GM19452 (cell line): ENCODE results near the gene SLC9A3.

ENCODE experiments used
- ATAC-seq: cut with Tn5 transposase; IDR thresholded peaks from one replicate; pipeline ENCODE4 v1.9.1; 2021; ENCODE audit not compliant: unreplicated experiment

The SLC9A3 gene

GRCh38 chr5:527646-528628 is 3.7 kb upstream of the SLC9A3 start:
- no peak for ATAC-seq

- no peak for ATAC-seq
These were observed 2.3 kb upstream of the SLC9A3 start for GRCh38 chr5:526456-527088.

- ATAC-seq: no peak
These were observed 1.7 kb upstream of the SLC9A3 start for GRCh38 chr5:525916-526315.

GRCh38 chr5:524973-525761 is 918 bp upstream of the SLC9A3 start:
- ATAC-seq: no peak

GRCh38 chr5:523441-524222 is 617 bp downstream of the SLC9A3 start:
- no peak for ATAC-seq

GRCh38 chr5:522899-523440 is 1.3 kb downstream of the SLC9A3 start:
- no peak for ATAC-seq

GRCh38 chr5:522116-522515 is 2.1 kb downstream of the SLC9A3 start:
- ATAC-seq: no peak

- ATAC-seq: no peak
These were observed 2.6 kb downstream of the SLC9A3 start for GRCh38 chr5:521680-522079.

GRCh38 chr5:520850-521226 is 3.4 kb downstream of the SLC9A3 start:
- ATAC-seq: no peak

- ATAC-seq: no peak
These were observed 3.9 kb downstream of the SLC9A3 start for GRCh38 chr5:520196-520849.

GRCh38 chr5:518721-519120 is 5.5 kb downstream of the SLC9A3 start:
- ATAC-seq: no peak

GRCh38 chr5:517535-518100 is 6.6 kb downstream of the SLC9A3 start:
- no peak for ATAC-seq

GRCh38 chr5:516980-517379 is 7.3 kb downstream of the SLC9A3 start:
- ATAC-seq: no peak

- ATAC-seq: no peak
These were observed 7.8 kb downstream of the SLC9A3 start for GRCh38 chr5:516338-516925.

- no peak for ATAC-seq
These were observed 8.9 kb downstream of the SLC9A3 start for GRCh38 chr5:515273-515836.

- ATAC-seq: no peak
These were observed 9.6 kb downstream of the SLC9A3 start for GRCh38 chr5:514673-515072.

- no peak for ATAC-seq
These were observed 10.2 kb downstream of the SLC9A3 start for GRCh38 chr5:514101-514485.

GRCh38 chr5:513216-514100 is 10.8 kb downstream of the SLC9A3 start:
- ATAC-seq: no peak
